Activated CD8-positive, alpha-beta T cell treated with anti-CD3 and anti-CD28 coated beads for 36 hours (primary cell): ENCODE data around the gene MFSD2B. TPM values are rescaled to one million over a fixed set of nuclear protein-coding genes. Genes with fewer than 3 reads are reported as not detected.

Experiments used
- ATAC-seq: fragments of 200-7000 bp; cut with Tn5 transposase; one replicate; pipeline ENCODE4 v1.10.0; 2021; ENCODE audit warnings: mild to moderate bottlenecking, moderate library complexity
- CTCF ChIA-PET: fragments of 350-600 bp; sonication (Branson Sonifier 250); formaldehyde crosslinking; loops from one replicate; lab custom pipeline; 2021; ENCODE audit warnings: antibody characterized with exemption; lab: Charles Lee
- POLR2A ChIA-PET: fragments of 350-600 bp; sonication (Branson Sonifier 250); formaldehyde crosslinking; loops from one replicate; lab custom pipeline; 2021; ENCODE audit warnings: antibody characterized with exemption; lab: Charles Lee
- DNase-seq: peaks from one replicate; pipeline ENCODE4 v3.0.0-alpha.2; 2020
- H3K27ac Mint-ChIP-seq: one replicate; pipeline ENCODE4 v1.8.0; 2021; ENCODE audit warnings: mild to moderate bottlenecking, mixed read lengths
- H3K27me3 Mint-ChIP-seq: one replicate; pipeline ENCODE4 v1.8.0; 2021; ENCODE audit warnings: mixed read lengths
- H3K36me3 Mint-ChIP-seq: one replicate; pipeline ENCODE4 v1.8.0; 2021; ENCODE audit warnings: low read depth, mixed read lengths
- H3K4me1 Mint-ChIP-seq: one replicate; pipeline ENCODE4 v1.8.0; 2021; ENCODE audit warnings: low read depth, mixed read lengths
- H3K4me3 Mint-ChIP-seq: one replicate; pipeline ENCODE4 v1.8.0; 2021; ENCODE audit warnings: mild to moderate bottlenecking, moderate library complexity, mixed read lengths
- H3K9me3 Mint-ChIP-seq: one replicate; pipeline ENCODE4 v1.8.0; 2021; ENCODE audit warnings: mixed read lengths
- CTCF ChIP-seq: fragments of 200-600 bp; IDR thresholded peaks from one replicate; pipeline ENCODE4 v1.8.0; 2022; ENCODE audit warnings: antibody characterized with exemption, mild to moderate bottlenecking
- intact Hi-C: fragments of 100-400 bp; cut with micrococcal nuclease; formaldehyde crosslinking; loops from one replicate; pipeline ENCODE4 v1.10.0; 2022
- total RNA-seq, 2 experiments: library from RNA; stranded (reverse); gene quantifications; one replicate each; pipeline ENCODE4 v1.2.3, GENCODE V29; 2021

The MFSD2B gene
- total RNA-seq, 2 experiments from 2014 or later = 0.25 to 0.32 TPM

GRCh38 chr2:24046930-24047702 lies 37.2 kb downstream of the MFSD2B start, which contains the start of gene WDCP:
Gene WDCP (minus strand): TSS chr2:24047391. CDS start chr2:24039494, 7,897 bp downstream.
- ChIA-PET CTCF (interaction anchor here (1.0 to 2.3 kb wide), 5 partner anchors 14 to 222 kb away, joined by 3 to 17 read pairs (median 4); partner anchors contain the start of genes ATAD2B, TP53I3 and UBXN2A), POLR2A (interaction anchor here (0.6 to 1.8 kb wide), 13 partner anchors 12 to 228 kb away, joined by 3 to 10 read pairs (median 3); partner anchors contain the start of genes ATAD2B, SF3B6 and UBXN2A)
- peak within 1 kb of the TSS; percentile 90 for H3K27ac Mint-ChIP-seq
- DNase-seq = peak; percentile 99
- no peaks in the 10 kb centered on the region for H3K36me3 Mint-ChIP-seq
- H3K4me3 Mint-ChIP-seq = peak within 1 kb of the TSS; percentile 96
- intact Hi-C loops = no loop called here
- ATAC-seq = peak; percentile 99
- no peak for TF ChIP-seq CTCF
- H3K4me1 Mint-ChIP-seq = peaks cover 25% of the 10 kb centered on the region
- H3K9me3 Mint-ChIP-seq = no peaks in the 10 kb centered on the region
- H3K27me3 Mint-ChIP-seq = no peaks in the 10 kb centered on the region

- Mint-ChIP-seq H3K36me3 (no peaks in the 10 kb centered on the region), H3K4me3 (peak overlapping the region; percentile 96), H3K27me3 (peaks cover 1% of the 10 kb centered on the region), H3K9me3 (no peaks in the 10 kb centered on the region), H3K4me1 (peaks cover 25% of the 10 kb centered on the region), H3K27ac (peak overlapping the region; percentile 90)
- TF ChIP-seq CTCF = no peak
- intact Hi-C loops = no loop called here
- DNase-seq (no peak), ATAC-seq (no peak)
- ChIA-PET POLR2A (interaction anchor here (0.6 to 1.8 kb wide), 10 partner anchors 13 to 121 kb away, joined by 3 to 10 read pairs (median 4); partner anchors contain the start of genes ATAD2B, SF3B6 and UBXN2A), CTCF (interaction anchor here (1.0 to 2.3 kb wide), 4 partner anchors 14 to 223 kb away, joined by 3 to 17 read pairs (median 4); partner anchors contain the start of genes ATAD2B and TP53I3)
These were observed 37.8 kb downstream of the MFSD2B start for GRCh38 chr2:24047703-24048033.

- ATAC-seq (no peak), DNase-seq (peak; percentile 21)
- intact Hi-C loops = no loop called here
- Mint-ChIP-seq H3K9me3 (no peaks in the 10 kb centered on the region), H3K27me3 (peaks cover 1% of the 10 kb centered on the region), H3K4me3 (no peak overlapping the region), H3K4me1 (peaks cover 20% of the 10 kb centered on the region), H3K27ac (no peak overlapping the region), H3K36me3 (no peaks in the 10 kb centered on the region)
- no peak for TF ChIP-seq CTCF
- CTCF ChIA-PET = interaction anchor here (0.8 to 4.2 kb wide), 3 partner anchors 35 to 226 kb away, joined by 3 to 19 read pairs (median 4); partner anchors contain the start of genes ATAD2B and TP53I3
- POLR2A ChIA-PET = interaction anchor here (1.5 kb wide), 1 partner anchor 22 kb away, joined by 7 read pairs; no protein-coding TSS in a partner anchor
These were observed 39.0 kb downstream of the MFSD2B start for GRCh38 chr2:24048769-24049484.

- intact Hi-C loops = no loop called here
- no peaks in the 10 kb centered on the region for H3K36me3 Mint-ChIP-seq
- peak; percentile 45 for ATAC-seq
- H3K4me1 Mint-ChIP-seq = peaks cover 20% of the 10 kb centered on the region
- H3K27ac Mint-ChIP-seq = no peak within 1 kb of the TSS
- no peaks in the 10 kb centered on the region for H3K9me3 Mint-ChIP-seq
- no peak for TF ChIP-seq CTCF
- no peak within 1 kb of the TSS for H3K4me3 Mint-ChIP-seq
- CTCF ChIA-PET = interaction anchor here (0.8 to 4.2 kb wide), 3 partner anchors 35 to 226 kb away, joined by 3 to 19 read pairs (median 4); partner anchors contain the start of genes ATAD2B and TP53I3
- peak; percentile 80 for DNase-seq
- H3K27me3 Mint-ChIP-seq = peaks cover 1% of the 10 kb centered on the region
- POLR2A ChIA-PET = interaction anchor here (1.0 kb wide), 2 partner anchors 19 to 34 kb away, joined by 3 read pairs; no protein-coding TSS in a partner anchor
These were observed 39.7 kb downstream of the MFSD2B start, which contains the start of gene FKBP1B for GRCh38 chr2:24049485-24050021. Gene FKBP1B (plus strand): TSS chr2:24049741. CDS start chr2:24049850, 109 bp downstream.
